GM21447 (cell line): Measurements from ENCODE around the gene ATP6V1G2.
A peak's percentile ranks its signal among the peaks of the same experiment; 100 is the strongest.
"Not testable (repeated sequence)": the region's sequence is repeated elsewhere in the genome, so short reads cannot be mapped to it uniquely, and the experiment has no call there.

ENCODE experiments used
- ATAC-seq: cut with Tn5 transposase; IDR thresholded peaks from one replicate; pipeline ENCODE4 v1.9.1; 2021; ENCODE audit not compliant: unreplicated experiment

ATP6V1G2 gene

GRCh38 chr6:31546339-31546957, at the start of gene ATP6V1G2:
Gene ATP6V1G2, minus strand, starts transcription at chr6:31546608. Its CDS starts 49 bp downstream, at chr6:31546559.
- ATAC-seq = peak; percentile 44

GRCh38 chr6:31592396-31592771, 46.0 kb upstream of the ATP6V1G2 start:
- no peak for ATAC-seq

- not testable (repeated sequence) for ATAC-seq
Measured at GRCh38 chr6:31590691-31591090, 44.3 kb upstream of the ATP6V1G2 start.

- no peak for ATAC-seq
Measured at GRCh38 chr6:31588871-31589650, 42.7 kb upstream of the ATP6V1G2 start.

GRCh38 chr6:31587791-31588777, 41.7 kb upstream of the ATP6V1G2 start:
- no peak for ATAC-seq

- ATAC-seq = no peak
Measured at GRCh38 chr6:31586599-31587281, 40.3 kb upstream of the ATP6V1G2 start.

GRCh38 chr6:31586008-31586407, 39.6 kb upstream of the ATP6V1G2 start, which contains the start of gene LST1:
Gene LST1, plus strand, starts transcription at chr6:31586277. Its CDS starts 1,023 bp downstream, at chr6:31587300.
- no peak for ATAC-seq

- ATAC-seq = no peak
Measured at GRCh38 chr6:31585491-31585890, 39.1 kb upstream of the ATP6V1G2 start.

- no peak for ATAC-seq
Measured at GRCh38 chr6:31582230-31582643, 35.8 kb upstream of the ATP6V1G2 start, which contains the start of gene LTB. Gene LTB, minus strand, starts transcription at chr6:31582424. Its CDS starts 7 bp downstream, at chr6:31582417.

GRCh38 chr6:31581434-31582229, 35.2 kb upstream of the ATP6V1G2 start:
- ATAC-seq = no peak

- ATAC-seq = peak; percentile 46
Measured at GRCh38 chr6:31580807-31581433, 34.5 kb upstream of the ATP6V1G2 start.

- no peak for ATAC-seq
Measured at GRCh38 chr6:31580438-31580740, 34.0 kb upstream of the ATP6V1G2 start.

GRCh38 chr6:31579546-31580437, 33.4 kb upstream of the ATP6V1G2 start:
- no peak for ATAC-seq

GRCh38 chr6:31579119-31579505, 32.7 kb upstream of the ATP6V1G2 start:
- ATAC-seq = no peak

GRCh38 chr6:31578184-31579118, 32.0 kb upstream of the ATP6V1G2 start:
- no peak for ATAC-seq

- ATAC-seq = no peak
Measured at GRCh38 chr6:31577579-31577966, 31.2 kb upstream of the ATP6V1G2 start.

GRCh38 chr6:31576897-31577578, 30.6 kb upstream of the ATP6V1G2 start:
- ATAC-seq = no peak
